Measurements from ENCODE around the gene OSBPL2. TPM values are rescaled to one million over a fixed set of nuclear protein-coding genes. Genes with fewer than 3 reads are reported as not detected.

OSBPL2 gene
- total RNA-seq, 1 experiment from 2014 or later, result 40.2 TPM

DNA sequence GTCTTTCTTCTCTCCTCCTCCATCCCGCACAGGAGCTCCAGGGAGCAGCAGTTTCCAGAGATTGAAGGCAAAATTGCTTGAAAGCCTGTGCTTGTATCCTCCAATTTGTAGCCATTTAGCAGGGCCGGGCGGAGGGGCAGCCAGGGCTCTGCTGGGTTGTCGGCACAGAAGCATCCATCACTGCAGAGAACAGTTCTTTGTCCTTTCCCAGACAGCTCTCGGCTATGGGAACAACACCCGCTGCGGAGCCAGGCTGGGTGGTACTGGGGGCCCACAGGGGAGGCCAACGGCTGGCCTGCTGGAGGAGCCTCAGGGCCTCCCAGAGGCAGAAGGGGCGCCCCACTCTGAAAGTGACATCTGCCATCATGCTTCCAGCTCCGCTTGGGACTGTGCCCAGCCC lies 26.0 kb upstream of the OSBPL2 start:
- peak in 1 of 2 experiments; percentile 55 for DNase-seq
- Histone ChIP-seq H3K9me3 (replicated peaks) (no peaks in the 10 kb centered on the region), H3K36me3 (no peaks in the 10 kb centered on the region), H3K27me3 (peaks cover 18% of the 10 kb centered on the region; the same call in 1 of the 2 replicates), H3K27ac (no peak overlapping the region), H3K4me3 (no peak overlapping the region), H3K4me1 (peaks cover 29% of the 10 kb centered on the region)

DNA sequence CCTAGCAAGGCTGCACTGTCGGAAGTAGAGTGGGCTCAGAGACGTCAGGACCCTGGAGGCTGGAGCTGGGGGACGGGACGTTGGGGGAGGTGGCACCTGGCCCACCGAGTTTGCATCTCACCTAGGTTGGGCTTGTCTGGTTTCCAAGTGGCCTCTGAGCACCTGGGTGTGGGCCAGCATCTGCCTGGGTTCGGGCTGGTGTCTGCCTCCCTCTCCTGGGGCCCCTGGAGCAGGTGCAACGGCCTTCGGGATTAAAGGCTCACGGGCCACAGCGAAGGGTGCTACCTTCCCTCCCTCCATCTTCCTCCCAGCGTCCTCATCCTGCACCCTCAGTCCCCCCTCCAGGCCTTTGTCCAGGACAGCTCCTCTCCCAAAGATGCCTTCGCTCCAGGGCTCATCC lies 24.3 kb upstream of the OSBPL2 start:
- peaks cover 31% of the 10 kb centered on the region for H3K27me3 ChIP-seq
- H3K4me3 ChIP-seq, result no peak overlapping the region
- H3K27ac ChIP-seq, result no peak overlapping the region
- H3K4me1 ChIP-seq, result peaks cover 29% of the 10 kb centered on the region
- no peaks in the 10 kb centered on the region for H3K9me3 ChIP-seq (replicated peaks)
- DNase-seq, result no peak
- H3K36me3 ChIP-seq, result no peaks in the 10 kb centered on the region

DNA sequence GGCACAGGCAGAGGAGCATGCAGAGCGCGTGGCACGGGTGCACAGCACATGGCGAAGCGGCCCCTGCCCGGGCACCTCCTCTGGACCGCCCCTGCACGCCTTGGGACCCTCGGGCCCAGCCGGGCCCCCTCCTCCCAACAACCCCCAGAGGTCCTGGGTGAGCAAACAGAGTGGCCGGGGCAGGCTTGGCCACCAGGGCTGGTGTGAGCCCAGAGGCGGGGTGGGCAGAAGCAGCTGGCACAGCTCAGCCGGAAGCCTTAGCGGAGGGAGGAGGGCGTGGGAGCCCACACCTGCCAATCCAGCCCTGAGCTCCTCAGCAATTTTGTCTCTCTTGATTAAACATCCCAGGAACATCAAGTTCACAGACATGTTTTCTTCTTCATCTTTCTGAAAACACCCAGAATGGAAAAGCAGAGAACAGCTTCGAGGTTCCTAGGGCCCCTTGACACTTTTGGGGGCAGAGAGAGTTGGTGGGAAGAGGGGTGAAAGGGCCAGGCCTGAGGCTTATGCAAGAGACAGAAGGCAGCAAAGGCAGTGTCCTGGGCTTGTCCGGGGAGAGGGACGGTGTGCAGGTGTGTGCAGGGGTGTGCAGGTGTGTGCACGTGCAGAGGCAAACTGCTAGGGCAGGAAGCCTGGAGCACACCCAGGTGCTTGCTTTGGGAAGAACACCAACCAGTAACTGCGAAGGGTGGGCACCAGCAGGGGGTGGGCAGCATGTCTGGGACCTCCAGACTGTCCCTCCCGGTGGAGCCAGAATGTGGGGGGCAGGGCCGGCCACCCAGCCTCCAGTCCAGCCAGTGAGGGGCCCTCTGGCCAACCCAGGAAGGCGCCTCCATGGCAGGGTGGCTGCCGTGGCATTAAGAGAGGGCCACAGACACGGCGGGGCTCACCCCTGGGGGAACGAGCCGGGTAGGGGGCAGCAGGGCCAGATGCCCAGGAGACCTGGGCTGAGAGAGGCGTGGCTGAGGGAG lies 23.0 kb upstream of the OSBPL2 start:
- peaks cover 34% of the 10 kb centered on the region for H3K27me3 ChIP-seq
- no peak for DNase-seq
- no peak overlapping the region for H3K4me3 ChIP-seq
- no peaks in the 10 kb centered on the region for H3K9me3 ChIP-seq (replicated peaks)
- peaks cover 20% of the 10 kb centered on the region for H3K4me1 ChIP-seq
- no peak overlapping the region for H3K27ac ChIP-seq
- no peaks in the 10 kb centered on the region for H3K36me3 ChIP-seq

DNA sequence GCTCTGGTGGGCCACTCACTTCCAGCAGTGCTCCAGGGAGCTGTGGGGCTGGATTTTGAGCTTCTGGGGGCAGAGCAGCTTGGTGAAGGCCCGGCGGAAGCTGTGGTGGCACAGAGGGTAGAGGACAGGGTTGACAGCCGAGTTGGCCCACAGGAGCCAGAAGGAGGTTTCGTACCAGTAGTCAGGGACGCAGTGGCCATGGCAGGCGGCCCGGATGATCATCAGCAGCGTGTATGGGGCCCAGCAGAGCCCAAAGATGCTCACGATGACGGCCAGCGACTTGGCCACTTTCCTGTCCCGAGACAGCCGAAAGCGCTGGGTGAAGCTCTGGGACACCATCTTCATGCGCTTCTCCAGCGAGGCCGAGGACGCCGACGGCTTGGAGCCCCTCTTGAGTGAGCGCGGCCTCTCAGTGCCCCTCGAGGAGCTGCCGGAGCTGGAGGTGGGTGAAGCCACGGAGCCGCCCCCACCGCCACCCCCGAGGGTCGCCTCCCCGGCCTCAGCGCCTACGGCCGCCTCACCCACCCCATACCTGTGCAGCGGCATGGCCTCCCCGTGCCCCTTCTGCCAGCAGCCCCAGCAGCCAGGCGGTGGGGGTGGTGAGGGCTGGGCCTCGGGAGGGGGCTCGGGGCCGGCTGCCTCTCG lies 22.2 kb upstream of the OSBPL2 start:
- DNase-seq, result no peak
- Histone ChIP-seq H3K4me1 (peaks cover 12% of the 10 kb centered on the region), H3K9me3 (replicated peaks) (no peaks in the 10 kb centered on the region), H3K4me3 (no peak overlapping the region), H3K27ac (no peak overlapping the region), H3K27me3 (peaks cover 34% of the 10 kb centered on the region), H3K36me3 (no peaks in the 10 kb centered on the region)

DNA sequence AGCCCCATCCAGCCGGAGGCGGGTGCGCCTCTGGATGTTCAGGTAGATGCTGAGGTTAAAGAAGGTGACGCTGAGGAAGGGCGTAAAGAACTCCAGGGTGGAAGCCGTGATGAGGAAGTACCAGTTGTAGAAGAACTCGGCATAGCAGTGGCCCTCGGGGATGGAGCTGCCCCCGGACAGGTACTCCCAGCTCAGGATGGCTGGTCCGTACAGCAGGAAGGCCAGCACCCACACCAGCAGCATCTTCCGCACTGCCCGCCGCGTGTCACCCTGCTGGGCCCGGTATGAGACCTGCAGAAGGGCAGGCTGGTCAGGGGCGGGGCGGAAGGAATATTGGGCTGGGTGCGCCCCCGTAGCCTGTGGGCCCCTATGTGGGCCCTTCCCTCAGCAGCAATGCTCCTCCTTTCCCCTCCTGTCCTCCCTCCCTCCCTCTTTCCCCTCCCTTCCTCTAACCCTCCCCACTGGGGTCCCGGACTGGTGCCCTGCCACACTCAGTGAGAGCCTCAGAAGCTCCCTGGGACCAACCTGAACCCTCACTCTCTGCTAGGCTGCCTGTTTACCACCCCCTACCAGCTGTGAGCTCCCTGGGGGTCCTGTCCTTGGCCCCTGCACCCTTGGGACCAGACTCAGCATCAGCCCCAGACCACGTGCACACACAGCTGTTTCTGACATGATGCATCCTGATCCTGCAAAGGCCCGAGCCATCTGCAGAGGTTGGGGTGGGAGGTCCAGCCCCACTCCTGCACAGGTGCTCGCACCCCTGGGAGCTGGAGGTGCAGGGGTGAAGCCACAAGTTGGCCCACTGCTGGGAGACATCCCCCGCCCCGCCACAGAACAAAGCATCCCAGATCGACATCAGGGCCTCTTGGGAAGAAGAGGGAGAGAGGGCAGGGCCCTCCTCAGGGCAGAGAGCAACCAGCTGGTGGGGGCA lies 21.4 kb upstream of the OSBPL2 start:
- H3K9me3 ChIP-seq (replicated peaks), result no peaks in the 10 kb centered on the region
- peaks cover 11% of the 10 kb centered on the region for H3K4me1 ChIP-seq
- no peak overlapping the region for H3K4me3 ChIP-seq
- no peak for DNase-seq
- peaks cover 42% of the 10 kb centered on the region for H3K27me3 ChIP-seq
- no peaks in the 10 kb centered on the region for H3K36me3 ChIP-seq
- H3K27ac ChIP-seq, result no peak overlapping the region

GRCh38 chr20:62217913-62218773 lies 20.2 kb upstream of the OSBPL2 start:
- Histone ChIP-seq H3K36me3 (no peaks in the 10 kb centered on the region), H3K9me3 (replicated peaks) (no peaks in the 10 kb centered on the region), H3K4me1 (peaks cover 4% of the 10 kb centered on the region), H3K27me3 (peaks cover 53% of the 10 kb centered on the region), H3K4me3 (no peak overlapping the region), H3K27ac (no peak overlapping the region)
- no peak for DNase-seq

DNA sequence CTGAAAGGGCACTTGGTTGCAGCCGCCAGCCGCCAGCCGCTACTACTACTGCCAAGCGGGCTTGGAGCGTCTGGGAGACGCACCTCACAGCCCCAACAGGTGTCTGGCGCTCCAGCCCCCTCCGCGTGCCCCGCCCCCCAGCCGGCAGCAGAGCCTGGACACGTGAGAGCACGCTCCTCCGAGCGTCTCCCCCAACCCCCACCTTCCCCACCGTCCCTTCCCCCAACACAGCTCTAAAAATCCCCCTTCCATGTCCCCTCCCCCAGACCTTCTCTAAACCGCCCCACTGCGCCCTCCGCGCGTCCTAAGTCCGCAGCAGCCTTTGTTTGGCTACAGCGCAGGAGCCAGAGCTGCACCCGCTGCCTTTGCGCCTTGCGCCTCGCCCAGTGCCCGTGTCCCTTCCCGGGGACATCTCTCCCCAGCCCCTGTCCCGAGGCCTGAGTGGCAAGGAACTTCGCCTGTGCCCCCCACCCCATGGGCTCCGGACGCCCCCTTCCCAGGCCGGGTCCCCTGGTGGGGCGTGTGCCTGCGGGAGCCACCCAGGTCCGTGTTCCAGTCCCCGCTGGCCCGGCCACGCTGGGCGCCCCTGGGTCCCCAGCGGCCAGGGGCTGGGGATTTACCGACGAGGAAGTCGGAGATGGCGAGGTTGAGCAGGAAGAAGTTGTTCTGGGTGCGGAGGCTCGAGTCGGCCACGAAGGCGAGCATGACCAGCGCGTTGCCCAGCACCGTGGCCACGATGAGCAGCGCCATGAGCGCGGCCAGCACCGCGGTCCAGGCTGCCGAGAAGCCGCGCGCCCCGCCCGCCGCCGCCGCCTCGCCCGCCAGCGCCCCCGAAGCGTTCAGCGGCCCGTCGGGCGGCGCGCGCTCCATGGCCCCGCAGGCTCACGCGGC lies 19.0 kb upstream of the OSBPL2 start:
- peak in 1 of 2 experiments; percentile 41 for DNase-seq
- Histone ChIP-seq H3K9me3 (replicated peaks) (no peaks in the 10 kb centered on the region), H3K36me3 (no peaks in the 10 kb centered on the region), H3K4me3 (no peak overlapping the region), H3K4me1 (peaks cover 4% of the 10 kb centered on the region), H3K27ac (no peak overlapping the region), H3K27me3 (peaks cover 58% of the 10 kb centered on the region)

- Histone ChIP-seq H3K4me1 (peaks cover 4% of the 10 kb centered on the region), H3K27ac (no peak within 1 kb of the TSS), H3K9me3 (replicated peaks) (no peaks in the 10 kb centered on the region), H3K36me3 (no peaks in the 10 kb centered on the region), H3K27me3 (peaks cover 53% of the 10 kb centered on the region), H3K4me3 (no peak within 1 kb of the TSS)
- peak; percentile 71 to 87 for DNase-seq
Measured at GRCh38 chr20:62219992-62220665, 18.2 kb upstream of the OSBPL2 start, which contains the start of gene HRH3. Gene HRH3 (minus strand): TSS chr20:62220278. CDS start chr20:62219970, 308 bp downstream.

- DNase-seq, result no peak
- Histone ChIP-seq H3K4me3 (no peak overlapping the region), H3K36me3 (no peaks in the 10 kb centered on the region), H3K4me1 (peaks cover 4% of the 10 kb centered on the region), H3K27me3 (peaks cover 45% of the 10 kb centered on the region), H3K27ac (no peak overlapping the region), H3K9me3 (replicated peaks) (no peaks in the 10 kb centered on the region)
Measured at GRCh38 chr20:62220666-62221568, 17.4 kb upstream of the OSBPL2 start.

GRCh38 chr20:62222266-62222850 lies 16.0 kb upstream of the OSBPL2 start:
- no peak overlapping the region for H3K27ac ChIP-seq
- H3K4me3 ChIP-seq, result no peak overlapping the region
- no peaks in the 10 kb centered on the region; the same call in 1 of the 2 replicates for H3K4me1 ChIP-seq
- no peak for DNase-seq
- H3K9me3 ChIP-seq (replicated peaks), result no peaks in the 10 kb centered on the region
- no peaks in the 10 kb centered on the region for H3K36me3 ChIP-seq
- H3K27me3 ChIP-seq, result peaks cover 53% of the 10 kb centered on the region

- no peaks in the 10 kb centered on the region; the same call in 1 of the 2 replicates for H3K4me1 ChIP-seq
- no peaks in the 10 kb centered on the region for H3K36me3 ChIP-seq
- no peak for DNase-seq
- H3K9me3 ChIP-seq (replicated peaks), result no peaks in the 10 kb centered on the region
- no peak overlapping the region for H3K27ac ChIP-seq
- H3K4me3 ChIP-seq, result no peak overlapping the region
- peaks cover 51% of the 10 kb centered on the region for H3K27me3 ChIP-seq
Measured at GRCh38 chr20:62222972-62223371, 15.3 kb upstream of the OSBPL2 start.
